OCI-LY3 (cell line): ENCODE data around the gene IP6K1.

Source experiments
- CTCF ChIP-seq: fragments of 200-600, 300-600 bp; sonication (generic); IDR thresholded peaks from 2 replicates; pipeline ENCODE4 v1.5.1; 2014; ENCODE audit warnings: antibody characterized with exemption, low read length, low read depth
- EZH2phosphoT487 ChIP-seq: fragments of 200-600 bp; shearing (Covaris generic); IDR thresholded peaks from 2 replicates; pipeline ENCODE4 v1.6.1; 2018; ENCODE audit warnings: antibody characterized with exemption, mixed run types, low read depth

- TF ChIP-seq CTCF = no peak
- no peak for TF ChIP-seq EZH2phosphoT487
These were observed 104.8 kb downstream of the IP6K1 start for GRCh38 chr3:49681543-49681942.
